ENCODE results near the gene NLGN2. TPM values are rescaled to one million over a fixed set of nuclear protein-coding genes. Genes with fewer than 3 reads are reported as not detected.

Gene NLGN2
- total RNA-seq, 4 donors from 2014 or later: 5.5 to 9.6 (median 6.4) TPM

GRCh38 chr17:7467498-7467897, 59.9 kb downstream of the NLGN2 start:
- no peak for TF ChIP-seq CTCF (IDR thresholded peaks at IDR 0.05)
- DNase-seq (ENCODE audit: low spot score in 2 of 2): no peak
- intact Hi-C loops (cut with DNase I; ENCODE audit: low total_unique reads): no loop called here
- no peak overlapping the region for H3K4me3 ChIP-seq (ENCODE audit: low read depth, poor library complexity, severe bottlenecking)
- WGBS, 2 donors: 93 to 96% methylated on average over 3 of the region's 3 CpGs

- H3K4me3 ChIP-seq (ENCODE audit: low read depth, poor library complexity, severe bottlenecking): no peak overlapping the region
- no peak for TF ChIP-seq CTCF (IDR thresholded peaks at IDR 0.05)
- TF ChIP-seq POLR2A (IDR thresholded peaks at IDR 0.05): no peak
- 92 to 95% methylated on average over 11 of the region's 11 CpGs for WGBS, 2 donors
- intact Hi-C loops (cut with DNase I; ENCODE audit: low total_unique reads): no loop called here
- DNase-seq (ENCODE audit: low spot score in 2 of 2): no peak
Measured at GRCh38 chr17:7468290-7468689, 60.6 kb downstream of the NLGN2 start.

- DNase-seq (ENCODE audit: low spot score in 2 of 2): no peak
- TF ChIP-seq POLR2A (IDR thresholded peaks at IDR 0.05): no peak
- no peak for TF ChIP-seq CTCF (IDR thresholded peaks at IDR 0.05)
- intact Hi-C loops (cut with DNase I; ENCODE audit: low total_unique reads): no loop called here
- 82 to 86% methylated on average over 12 of the region's 12 CpGs for WGBS, 2 donors
- no peak overlapping the region for H3K4me3 ChIP-seq (ENCODE audit: low read depth, poor library complexity, severe bottlenecking)
Measured at GRCh38 chr17:7468804-7469389, 61.3 kb downstream of the NLGN2 start.

Other genes with a start within 250 kb of the NLGN2 start
- 1 to 10 TPM; 1.3 to 6.6 (median 4.2) TPM for gene ASGR1, start 228.5 kb upstream of the NLGN2 start, total RNA-seq
- 1 to 10 TPM; 2.7 to 7.7 (median 4.7) TPM for gene DLG4, start 188.0 kb upstream of the NLGN2 start, total RNA-seq
- gene ACADVL, start 187.9 kb upstream of the NLGN2 start, total RNA-seq: 1,000 to 10,000 TPM in 1 of 4 donors, 100 to 1,000 TPM in 3; 703 to 1,179 (median 863) TPM
- 10 to 100 TPM; 51.7 to 87.5 (median 67.8) TPM for gene DVL2, start 173.3 kb upstream of the NLGN2 start, total RNA-seq
- gene PHF23, start 168.4 kb upstream of the NLGN2 start, total RNA-seq: 10 to 100 TPM; 23.4 to 32.5 (median 27.9) TPM
- gene GABARAP, start 165.4 kb upstream of the NLGN2 start, total RNA-seq: 100 to 1,000 TPM; 253 to 667 (median 538) TPM
- 10 to 100 TPM; 55.3 to 79.2 (median 70.4) TPM for gene CTDNEP1, start 156.1 kb upstream of the NLGN2 start, total RNA-seq
- gene ELP5, start 155.6 kb upstream of the NLGN2 start, total RNA-seq: 10 to 100 TPM; 10.8 to 20.6 (median 17.1) TPM
- gene CLDN7, start 145.4 kb upstream of the NLGN2 start, total RNA-seq: 10 to 100 TPM in 3 of 4 donors, 1 to 10 TPM in 1; 6.7 to 25.6 (median 14.4) TPM
- 10 to 100 TPM in 2 of 4 donors, 1 to 10 TPM in 2; 4.3 to 13.6 (median 8.4) TPM for gene SLC2A4, start 126.1 kb upstream of the NLGN2 start, total RNA-seq
- 1 to 10 TPM in 3 of 4 donors, under 1 TPM in 1; 0.17 to 8.0 (median 2.4) TPM for gene YBX2, start 113.2 kb upstream of the NLGN2 start, total RNA-seq
- gene EIF5A, start 100.2 kb upstream of the NLGN2 start, total RNA-seq: 100 to 1,000 TPM; 203 to 261 (median 221) TPM
- gene GPS2, start 92.5 kb upstream of the NLGN2 start, total RNA-seq: 10 to 100 TPM; 48.8 to 93.6 (median 79.3) TPM
- gene NEURL4, start 78.5 kb upstream of the NLGN2 start, total RNA-seq: 10 to 100 TPM; 13.3 to 44.8 (median 22.3) TPM
- 1 to 10 TPM; 2.9 to 5.6 (median 3.8) TPM for gene ACAP1, start 71.3 kb upstream of the NLGN2 start, total RNA-seq
- gene KCTD11, start 55.7 kb upstream of the NLGN2 start, total RNA-seq: 10 to 100 TPM; 30.3 to 65.4 (median 42.8) TPM
- gene TMEM95, start 52.7 kb upstream of the NLGN2 start, total RNA-seq: not detected
- gene TNK1, start 26.8 kb upstream of the NLGN2 start, total RNA-seq: 10 to 100 TPM; 13.0 to 25.4 (median 19.7) TPM
- gene PLSCR3, start 13.3 kb upstream of the NLGN2 start, total RNA-seq: 10 to 100 TPM; 21.6 to 38.1 (median 24.5) TPM
- 10 to 100 TPM; 56.1 to 90.8 (median 65.5) TPM for gene TMEM256, start 3.7 kb upstream of the NLGN2 start, total RNA-seq
- gene SPEM1, start 12.5 kb downstream of the NLGN2 start, total RNA-seq: not detected
- not detected for gene SPEM2, start 17.8 kb downstream of the NLGN2 start, total RNA-seq
- gene SPEM3, start 21.0 kb downstream of the NLGN2 start, total RNA-seq: not detected
- gene TMEM102, start 27.6 kb downstream of the NLGN2 start, total RNA-seq: 10 to 100 TPM; 15.5 to 23.2 (median 22.1) TPM
- 10 to 100 TPM; 12.5 to 15.0 (median 13.9) TPM for gene FGF11, start 31.7 kb downstream of the NLGN2 start, total RNA-seq
- 10 to 100 TPM in 3 of 4 donors, 1 to 10 TPM in 1; 7.8 to 16.0 (median 13.6) TPM for gene CHRNB1, start 37.2 kb downstream of the NLGN2 start, total RNA-seq
- gene ZBTB4, start 71.8 kb downstream of the NLGN2 start, total RNA-seq: 10 to 100 TPM; 40.4 to 52.3 (median 47.7) TPM
- not detected for gene SLC35G6, start 73.6 kb downstream of the NLGN2 start, total RNA-seq
- 100 to 1,000 TPM in 3 of 4 donors, 10 to 100 TPM in 1; 93.9 to 120 (median 110) TPM for gene POLR2A, start 76.5 kb downstream of the NLGN2 start, total RNA-seq
- gene TNFSF12, start 141.2 kb downstream of the NLGN2 start, total RNA-seq: 10 to 100 TPM in 3 of 4 donors, 1 to 10 TPM in 1; 9.9 to 31.7 (median 20.9) TPM
- gene TNFSF13, start 150.9 kb downstream of the NLGN2 start, total RNA-seq: 10 to 100 TPM in 3 of 4 donors, 1 to 10 TPM in 1; 7.6 to 30.6 (median 17.6) TPM
- 10 to 100 TPM; 39.5 to 53.0 (median 48.7) TPM for gene SENP3, start 154.1 kb downstream of the NLGN2 start, total RNA-seq
- 10 to 100 TPM; 14.2 to 26.9 (median 16.2) TPM for gene CD68, start 171.8 kb downstream of the NLGN2 start, total RNA-seq
- 10 to 100 TPM; 30.4 to 97.7 (median 74.4) TPM for gene MPDU1, start 176.0 kb downstream of the NLGN2 start, total RNA-seq
- 100 to 1,000 TPM in 1 of 4 donors, 10 to 100 TPM in 3; 61.9 to 106 (median 77.8) TPM for gene SOX15, start 182.2 kb downstream of the NLGN2 start, total RNA-seq
- 10 to 100 TPM; 32.1 to 35.7 (median 33.9) TPM for gene FXR2, start 207.1 kb downstream of the NLGN2 start, total RNA-seq
- 10 to 100 TPM; 32.7 to 50.5 (median 43.0) TPM for gene SAT2, start 220.0 kb downstream of the NLGN2 start, total RNA-seq
- not detected for gene SHBG, start 222.3 kb downstream of the NLGN2 start, total RNA-seq
- 1 to 10 TPM in 1 of 4 donors, under 1 TPM in 2, not detected in 1; 0.42 to 3.0 (median 0.46) TPM for gene ATP1B2, start 243.1 kb downstream of the NLGN2 start, total RNA-seq